CD4-positive, alpha-beta T cell treated with Interleukin-1 beta for 1 hour (primary cell): ENCODE data around the gene KMT5B.

Experiments used
- DNase-seq, 2 donors: peaks; one replicate each; pipeline ENCODE4 v3.0.0-alpha.2; 2020 to 2022

The KMT5B gene

DNA sequence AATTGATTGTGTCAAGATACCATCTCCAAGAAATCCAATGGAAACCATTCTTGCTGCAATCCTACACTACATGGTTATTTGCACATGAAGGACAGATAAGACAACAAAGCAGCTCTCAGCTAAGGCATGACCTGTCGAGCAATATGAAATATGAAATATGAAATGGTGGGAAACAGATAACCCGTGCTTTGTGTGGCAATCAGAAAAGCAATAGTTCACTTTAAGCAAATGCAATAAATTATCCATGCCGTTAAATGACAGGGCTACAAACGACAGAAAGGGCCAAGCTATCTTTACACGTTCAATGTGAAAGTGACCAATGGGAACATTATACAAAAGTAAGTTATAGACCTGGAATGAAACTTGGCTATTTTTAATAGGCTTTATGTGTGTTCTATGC lies 35.2 kb downstream of the KMT5B start:
- no peak for DNase-seq

DNA sequence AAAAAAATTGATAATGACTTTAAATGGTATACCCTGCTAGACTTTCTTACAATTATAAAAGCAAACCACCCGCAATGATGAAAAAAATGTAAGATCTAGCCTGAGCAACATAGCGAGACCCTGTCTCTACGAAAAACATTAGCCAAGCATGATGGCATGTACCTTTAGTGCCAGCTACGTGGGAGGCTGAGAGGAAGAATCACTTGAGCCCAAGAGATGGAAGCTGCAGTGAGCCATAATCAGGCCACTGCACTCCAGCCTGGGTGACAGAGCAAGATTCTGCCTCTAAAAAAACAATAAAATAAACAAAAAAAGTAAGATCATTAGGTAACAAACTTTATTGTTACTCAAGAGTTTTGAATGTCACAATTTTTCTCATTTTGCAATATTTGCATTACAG lies 39.2 kb downstream of the KMT5B start:
- DNase-seq: no peak

DNA sequence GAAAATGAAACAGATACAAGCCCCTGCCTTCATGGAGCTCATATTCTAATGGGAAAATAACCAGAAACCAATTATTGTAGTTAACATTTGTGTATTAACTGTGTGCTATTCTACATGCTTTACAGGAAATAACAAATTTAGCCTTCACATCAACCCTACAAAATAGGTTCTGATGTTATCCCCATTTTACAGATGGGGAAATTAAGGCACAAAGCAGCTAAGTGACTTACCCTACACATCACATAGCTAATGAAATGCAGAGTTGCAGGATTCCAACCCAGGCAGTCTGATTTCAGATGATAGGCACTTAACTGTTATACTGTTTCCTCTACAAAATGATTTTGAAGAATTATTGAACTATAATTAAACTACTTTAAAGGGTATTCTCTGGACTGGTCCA lies 43.7 kb downstream of the KMT5B start:
- no peak for DNase-seq

DNA sequence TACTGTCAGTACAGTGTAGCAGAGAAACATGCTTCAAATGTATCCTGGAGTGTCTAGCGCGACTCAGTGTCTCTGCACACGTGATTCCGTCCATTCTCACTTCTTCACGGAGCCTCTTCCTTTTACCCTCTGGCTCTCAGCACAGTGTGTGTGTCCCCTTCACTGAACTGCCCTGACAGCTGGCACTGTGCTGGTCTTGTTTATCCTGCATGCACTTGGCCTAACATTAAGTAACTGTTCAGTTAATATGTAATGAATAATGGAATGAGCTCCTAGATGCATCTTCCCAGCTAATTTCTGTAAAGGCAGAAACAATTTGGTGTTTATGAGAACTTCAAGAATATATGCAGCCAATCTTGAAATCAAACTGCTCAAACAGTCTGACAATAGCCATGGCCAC lies 44.4 kb downstream of the KMT5B start:
- DNase-seq: no peak

DNA sequence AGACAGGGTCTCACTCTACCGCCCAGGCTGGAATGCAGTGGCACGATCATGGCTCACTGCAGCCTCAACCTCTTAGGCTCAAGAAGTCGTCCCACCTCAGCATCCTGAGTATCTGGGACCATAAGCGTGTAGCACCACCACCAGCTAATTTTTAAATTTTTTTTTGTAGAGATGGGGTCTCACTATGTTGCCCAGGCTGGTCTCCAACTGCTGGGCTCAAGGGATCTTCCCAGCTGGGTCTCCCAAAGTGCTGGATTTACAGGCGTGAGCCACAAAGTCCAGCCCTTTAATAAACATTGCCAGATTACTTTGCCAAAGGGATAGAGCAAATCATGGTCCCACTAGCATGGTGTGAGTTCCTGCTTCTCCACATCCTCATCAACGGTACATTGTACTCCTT lies 45.6 kb downstream of the KMT5B start:
- DNase-seq: no peak

DNA sequence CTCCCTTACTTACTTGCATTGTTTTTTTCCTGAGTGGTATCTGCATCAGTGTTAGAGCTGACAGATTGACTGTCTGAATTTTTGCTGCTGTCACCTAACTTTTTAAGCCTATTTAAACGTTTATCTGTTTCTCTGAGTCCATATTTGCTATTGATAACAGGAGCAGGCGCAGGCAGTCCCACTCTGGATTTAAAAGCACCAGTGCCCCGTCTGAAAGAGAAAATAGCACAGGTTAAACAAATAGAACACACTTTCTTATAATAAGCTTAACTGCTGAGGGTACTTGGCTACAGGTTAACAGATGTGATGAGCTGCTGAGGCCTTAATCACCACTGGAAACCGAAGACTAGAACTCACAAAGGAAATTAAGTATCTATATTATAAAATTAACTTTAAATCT lies 46.1 kb downstream of the KMT5B start:
- no peak for DNase-seq

DNA sequence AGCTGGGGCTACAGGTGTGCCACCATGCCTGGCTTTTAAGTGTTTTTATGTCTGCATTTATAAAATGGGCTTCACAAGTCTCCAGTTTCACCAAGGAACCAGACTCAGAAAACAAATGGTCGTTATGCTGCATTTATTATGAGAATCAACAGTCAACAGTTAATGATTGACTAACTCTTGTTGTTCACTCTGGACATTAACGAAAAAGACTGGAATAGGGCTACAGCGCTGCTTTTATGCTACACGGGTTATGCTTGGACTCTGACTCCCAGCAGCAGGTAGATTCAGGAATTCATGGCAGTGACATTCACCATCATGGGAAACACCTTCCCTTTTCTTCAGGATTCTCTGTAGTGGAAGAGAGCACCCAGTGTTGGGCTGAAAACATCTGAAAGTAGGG lies 47.5 kb downstream of the KMT5B start:
- no peak for DNase-seq

DNA sequence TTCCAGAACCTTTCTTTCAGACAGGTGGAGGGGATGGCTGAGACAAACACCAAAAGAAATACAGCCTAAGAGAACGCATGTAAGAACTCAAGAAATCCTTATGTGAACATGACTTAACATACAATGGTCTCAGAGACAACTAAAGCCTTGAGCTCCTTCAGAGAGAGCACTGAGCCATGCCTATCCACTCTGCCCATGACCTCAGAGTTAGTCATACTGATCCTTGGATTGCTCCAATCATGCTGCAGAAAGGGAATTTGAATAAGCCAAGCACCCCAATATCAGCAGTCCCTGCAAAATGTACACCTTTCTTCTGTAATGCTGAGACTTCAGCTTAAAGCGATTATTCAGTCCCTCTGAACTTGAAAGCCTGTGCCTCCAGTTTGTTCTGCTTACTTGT lies 48.7 kb downstream of the KMT5B start:
- no peak for DNase-seq

DNA sequence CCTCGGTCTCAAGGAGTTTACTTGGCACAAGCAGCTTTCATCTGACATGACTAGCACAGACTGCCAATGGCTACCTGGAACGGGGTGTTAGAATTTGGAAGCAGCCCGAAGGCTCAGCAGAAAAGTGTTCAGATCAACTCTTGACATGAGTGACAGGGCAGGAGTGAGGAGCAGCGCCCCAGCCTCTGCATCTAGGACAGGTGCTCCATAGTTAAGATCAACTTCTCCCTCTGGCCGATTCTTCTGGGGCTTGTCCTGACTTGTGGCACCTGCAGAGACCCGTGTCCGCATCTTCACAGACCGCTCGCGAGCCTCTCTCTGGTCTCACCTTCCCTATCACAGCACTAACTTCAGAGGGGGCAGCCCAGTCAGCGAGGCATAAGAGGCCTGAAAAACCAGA lies 49.4 kb downstream of the KMT5B start:
- no peak for DNase-seq

DNA sequence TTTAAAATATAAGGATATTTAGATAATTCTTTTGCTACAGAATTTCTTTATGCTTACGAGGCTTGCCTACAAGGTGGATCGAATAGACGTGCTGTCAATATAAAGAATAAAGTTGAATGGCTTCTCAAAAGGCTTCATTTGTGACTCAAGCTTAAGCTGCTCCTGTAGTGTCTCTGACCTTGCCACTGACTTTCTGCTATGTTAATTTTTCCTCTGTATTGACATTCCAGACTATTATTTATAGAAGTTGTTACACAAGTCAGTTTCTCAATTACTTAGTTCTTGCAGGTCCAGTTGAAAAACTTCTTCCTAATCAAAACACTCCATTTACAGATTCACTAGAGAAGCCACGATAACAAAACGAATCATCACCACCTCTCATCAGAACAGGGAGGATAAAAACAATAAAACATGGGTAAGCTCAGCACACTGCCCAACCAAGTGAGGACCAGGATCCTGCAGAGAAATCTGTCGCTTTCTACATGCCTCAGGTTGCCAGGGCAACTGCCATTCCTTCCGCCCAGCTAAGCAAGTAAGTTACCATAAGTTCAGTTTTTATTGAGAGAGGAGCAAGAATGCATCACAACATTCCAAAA lies 52.9 kb downstream of the KMT5B start:
- no peak for DNase-seq

DNA sequence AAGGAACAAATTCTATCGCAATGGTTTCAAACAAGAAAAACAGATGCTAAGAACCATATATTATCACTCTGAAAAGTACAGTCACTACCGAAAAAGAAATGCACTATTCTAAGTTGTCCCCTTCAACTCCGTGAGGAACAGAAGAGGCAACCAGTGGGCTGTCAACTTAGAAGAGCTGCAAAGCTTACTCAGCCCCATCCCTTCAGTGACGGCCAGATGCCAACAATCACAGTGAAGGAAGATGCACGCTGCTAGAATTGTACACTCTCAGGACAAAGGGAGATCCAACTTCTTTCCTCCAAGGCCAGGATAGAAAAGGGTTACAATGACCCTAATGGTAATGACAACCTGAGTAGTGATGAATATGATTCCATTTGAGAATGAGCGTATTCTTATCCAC lies 53.4 kb downstream of the KMT5B start:
- no peak for DNase-seq

DNA sequence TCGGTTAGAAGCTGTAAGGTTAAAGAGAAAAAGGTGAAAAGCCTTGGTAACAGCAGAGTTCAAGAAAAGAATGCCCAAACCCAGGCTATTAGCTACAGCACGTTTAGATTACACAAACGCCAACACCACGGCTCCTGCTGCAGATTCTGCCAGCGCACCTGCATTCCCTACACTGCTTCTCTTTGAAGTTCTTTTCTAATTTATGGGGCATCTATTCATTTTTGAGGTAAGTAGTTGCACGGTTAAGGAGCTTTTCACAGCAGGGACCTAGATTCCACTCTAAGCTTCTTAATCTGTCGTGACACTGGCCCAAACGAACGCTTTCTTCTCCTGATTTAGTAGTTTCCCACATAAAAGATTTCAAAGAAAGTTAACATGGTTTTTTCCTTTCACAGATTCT lies 53.9 kb downstream of the KMT5B start:
- no peak for DNase-seq

DNA sequence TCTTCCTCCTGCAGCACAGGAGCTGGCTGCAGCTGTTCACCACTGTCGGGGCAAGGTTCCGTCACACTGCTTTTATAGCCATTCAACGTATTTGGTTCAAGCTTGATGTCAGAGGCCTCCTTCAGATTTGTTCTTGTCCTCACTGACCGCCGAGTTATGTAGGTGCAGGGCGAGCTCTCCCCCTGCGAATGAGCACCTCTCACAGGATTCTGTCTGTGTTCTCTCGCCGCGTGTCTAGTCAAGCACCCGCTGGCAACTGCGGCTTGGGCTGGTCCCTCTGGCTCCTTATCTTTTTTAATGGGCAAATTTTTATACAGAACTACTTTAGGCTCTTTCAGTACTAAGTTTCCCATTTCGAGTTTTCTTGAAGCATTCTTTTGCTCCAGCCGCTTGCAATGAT lies 54.5 kb downstream of the KMT5B start:
- DNase-seq: no peak

DNA sequence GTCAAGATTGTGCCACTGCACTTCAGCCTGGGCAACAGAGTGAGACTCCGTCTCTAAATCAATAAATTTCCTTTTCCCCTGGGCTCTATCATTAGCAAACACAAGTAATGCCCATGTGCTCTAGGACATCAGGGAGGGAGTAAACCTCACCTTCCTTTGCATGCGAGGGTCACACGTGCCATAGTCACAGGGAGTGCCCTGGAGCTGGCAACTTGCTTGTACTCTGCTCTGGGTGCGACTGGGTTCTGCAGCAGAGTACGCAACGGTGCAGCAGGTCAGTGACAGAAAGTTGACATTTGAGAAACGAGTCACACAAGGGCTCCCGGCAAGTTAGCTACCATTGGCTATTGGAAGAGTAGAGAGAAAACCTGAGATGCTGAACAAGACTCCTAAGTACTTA lies 59.4 kb downstream of the KMT5B start:
- DNase-seq: no peak

DNA sequence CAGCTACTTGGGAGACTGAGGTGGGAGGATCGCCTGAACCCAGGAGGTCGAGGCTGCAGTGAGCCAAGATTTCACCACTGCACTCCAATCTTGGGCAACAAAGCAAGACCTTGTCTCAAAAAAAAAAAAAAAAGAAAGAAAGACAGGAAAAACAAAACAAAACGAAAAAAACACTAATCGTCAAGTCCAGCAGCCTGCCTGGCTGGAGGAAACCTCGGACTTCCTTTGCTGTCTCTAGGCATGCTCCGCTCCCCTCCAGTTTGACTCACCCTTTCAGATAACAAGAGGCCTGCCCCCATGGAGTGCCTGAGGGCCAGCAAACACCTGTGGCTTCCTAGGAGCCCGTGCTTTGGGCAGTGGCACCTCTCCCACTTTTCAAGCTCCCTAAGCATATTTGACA lies 63.1 kb downstream of the KMT5B start:
- no peak for DNase-seq

DNA sequence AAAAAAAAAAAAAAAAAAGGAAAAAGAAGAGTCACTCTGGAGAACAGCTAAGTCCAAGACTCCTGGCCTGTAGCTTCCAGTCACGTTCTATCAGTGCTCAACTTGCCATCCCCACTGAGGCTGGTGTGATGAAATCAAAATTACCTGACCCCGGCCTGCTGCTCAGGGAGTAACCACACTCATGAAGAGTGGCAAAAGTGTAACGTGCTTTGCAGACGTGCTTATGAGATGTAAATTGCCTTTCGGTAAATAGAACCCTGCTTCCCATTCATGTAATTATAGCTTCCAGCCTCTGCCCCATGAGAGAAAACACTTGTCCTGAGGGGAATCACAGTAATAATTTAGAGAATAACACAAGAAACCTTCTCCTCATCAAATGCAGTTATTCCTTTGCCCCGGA lies 63.7 kb downstream of the KMT5B start:
- DNase-seq: no peak

DNA sequence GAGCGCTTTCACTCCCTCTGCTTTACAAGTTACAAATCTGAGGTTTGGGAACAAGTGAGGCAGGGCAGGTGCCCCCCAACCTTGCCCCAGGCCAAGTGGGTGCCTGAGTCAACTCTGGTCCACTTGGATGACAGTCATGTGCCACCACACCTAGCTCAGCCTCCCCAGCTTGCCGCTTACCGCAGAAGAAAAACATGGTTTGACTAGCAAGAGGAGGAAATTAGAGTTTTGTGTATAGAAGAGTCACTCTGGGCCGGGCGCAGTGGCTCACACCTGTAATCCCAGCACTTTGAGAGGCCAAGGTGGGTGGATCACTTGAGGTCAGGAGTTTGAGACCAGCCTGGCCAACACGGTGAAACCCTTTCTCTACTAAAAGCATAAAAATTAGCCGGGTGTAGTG lies 64.2 kb downstream of the KMT5B start:
- no peak for DNase-seq

DNA sequence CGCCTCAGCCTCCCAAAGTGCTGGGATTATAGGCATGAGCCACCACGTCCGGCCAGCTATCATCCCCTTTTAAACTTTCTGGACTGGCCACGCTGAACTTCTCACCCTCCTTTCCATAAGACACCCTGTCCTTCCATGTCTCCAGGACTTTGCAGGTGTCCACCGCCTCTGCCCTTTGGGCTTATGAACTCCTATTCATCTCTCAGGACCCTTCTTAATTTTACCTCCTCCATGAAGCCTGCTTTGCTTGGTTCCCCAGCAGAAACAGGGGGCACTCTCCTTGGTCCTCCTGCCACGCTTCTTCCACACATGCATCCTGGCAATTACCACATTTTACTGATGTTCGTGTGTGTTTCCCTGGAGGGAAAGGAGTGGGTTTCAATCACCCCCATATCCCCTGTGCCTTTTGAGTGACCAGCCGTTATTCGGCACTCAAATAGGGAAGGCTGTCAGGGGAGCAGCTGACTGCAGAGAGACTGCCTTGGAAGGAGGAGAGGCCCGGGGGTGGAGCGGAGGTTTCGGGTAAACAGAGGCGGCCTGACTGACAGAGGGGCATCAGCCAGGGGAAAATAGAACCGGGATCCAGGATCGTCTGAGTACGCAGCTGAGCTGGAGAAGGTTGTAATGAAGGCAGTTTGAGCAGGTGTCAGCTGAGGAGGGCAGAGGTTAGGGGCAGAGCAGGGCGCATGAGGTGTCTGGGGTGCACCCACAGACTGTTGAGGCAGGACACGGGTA lies 64.9 kb downstream of the KMT5B start:
- DNase-seq: no peak

DNA sequence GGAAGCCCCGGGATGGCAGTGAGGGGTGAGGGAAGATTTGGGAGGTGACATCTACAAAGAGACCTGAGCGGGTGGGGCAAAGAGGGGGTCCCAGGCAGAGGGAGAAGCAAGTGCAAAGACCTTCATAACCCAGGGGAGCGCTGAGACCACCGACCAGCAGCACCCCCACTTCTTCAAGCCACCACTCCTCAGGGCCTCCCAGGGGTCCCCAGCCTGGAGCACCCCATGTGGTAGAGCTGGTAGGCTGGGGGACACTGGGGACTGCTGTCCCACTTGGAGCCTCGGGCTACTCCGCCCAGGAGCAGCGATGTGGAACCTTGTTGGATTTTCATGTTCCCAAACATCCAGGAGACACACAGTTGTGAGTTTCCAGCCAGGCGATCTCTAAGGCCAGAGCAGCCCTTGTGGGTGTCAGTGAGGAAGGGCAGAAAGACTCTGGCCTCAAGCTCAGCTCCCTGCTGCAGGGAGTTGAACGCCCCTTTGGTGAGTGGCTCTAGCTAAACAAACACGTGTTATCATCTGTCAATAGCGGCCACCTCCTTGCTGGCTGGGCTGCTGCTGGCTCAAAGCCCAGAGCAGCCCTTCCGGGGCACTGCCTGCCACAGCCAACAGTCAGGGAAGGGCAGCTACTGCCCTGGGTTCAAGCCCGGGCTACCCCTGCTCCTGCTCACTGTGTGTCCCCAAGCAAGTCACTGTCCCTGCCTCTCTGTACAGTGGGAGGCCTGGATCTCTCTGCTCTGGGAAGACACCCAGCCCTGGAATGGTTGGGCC lies 66.2 kb downstream of the KMT5B start:
- no peak for DNase-seq

DNA sequence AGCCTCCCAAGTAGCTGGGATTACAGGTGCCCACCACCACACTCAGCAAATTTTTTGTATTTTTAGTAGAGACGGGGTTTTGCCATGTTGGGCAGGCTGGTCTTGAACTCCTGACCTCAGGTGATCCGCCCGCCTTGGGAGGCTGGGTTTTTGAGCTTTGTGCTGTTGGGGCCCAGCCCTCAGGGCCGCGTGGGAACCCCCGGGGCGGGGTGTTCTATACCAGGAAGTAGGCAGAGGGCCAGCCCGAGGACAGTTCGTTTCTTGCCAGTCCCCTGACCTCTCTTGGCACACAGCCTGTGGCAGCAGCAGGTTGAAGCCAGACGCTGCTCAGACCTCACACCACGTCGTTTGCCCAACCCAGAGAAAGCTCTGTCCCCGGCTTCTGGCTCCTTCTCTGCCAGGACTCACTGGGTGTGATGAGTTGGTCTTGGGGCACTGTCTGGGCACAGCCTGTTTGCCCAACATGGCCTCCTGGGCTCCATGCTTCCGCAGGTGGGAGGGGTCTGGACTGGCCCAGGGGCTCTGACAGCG lies 67.0 kb downstream of the KMT5B start:
- peak; percentile 3 to 53 for DNase-seq

DNA sequence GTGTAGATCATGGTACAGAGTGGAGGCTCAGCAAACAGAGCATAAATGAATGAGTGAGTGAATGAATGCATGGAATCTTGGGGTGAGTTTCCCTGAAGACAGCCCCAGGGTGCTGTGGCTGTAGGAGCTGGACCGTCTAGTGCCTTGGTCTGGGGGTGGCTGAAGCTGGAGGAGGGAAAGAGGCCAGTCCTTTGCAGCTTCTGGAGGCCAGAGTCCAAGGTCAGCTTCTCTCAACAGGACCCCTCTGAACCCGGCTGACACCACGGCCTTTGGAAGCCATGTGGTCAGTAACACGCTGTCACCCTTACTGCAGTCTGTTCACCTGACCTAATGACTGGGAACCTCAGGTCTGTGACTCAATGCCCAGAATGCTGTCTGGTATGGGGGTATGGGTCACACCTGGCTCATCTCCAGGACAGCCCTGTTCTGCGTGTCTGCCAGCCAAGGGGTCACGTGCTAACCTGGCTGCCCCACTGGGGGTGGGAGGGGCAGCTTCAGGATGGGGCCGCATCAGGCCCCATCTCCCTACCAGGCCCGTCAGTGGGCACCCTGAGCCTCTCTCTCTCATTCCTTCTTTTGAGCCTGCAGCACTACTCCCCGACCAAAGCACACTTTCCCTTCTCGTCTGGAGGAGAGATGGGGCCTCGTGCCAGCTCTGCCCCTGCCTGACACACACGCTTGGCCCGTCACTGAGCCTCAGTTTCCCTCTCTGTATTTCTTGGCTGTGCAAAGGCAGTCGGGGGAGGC lies 67.8 kb downstream of the KMT5B start:
- no peak for DNase-seq

DNA sequence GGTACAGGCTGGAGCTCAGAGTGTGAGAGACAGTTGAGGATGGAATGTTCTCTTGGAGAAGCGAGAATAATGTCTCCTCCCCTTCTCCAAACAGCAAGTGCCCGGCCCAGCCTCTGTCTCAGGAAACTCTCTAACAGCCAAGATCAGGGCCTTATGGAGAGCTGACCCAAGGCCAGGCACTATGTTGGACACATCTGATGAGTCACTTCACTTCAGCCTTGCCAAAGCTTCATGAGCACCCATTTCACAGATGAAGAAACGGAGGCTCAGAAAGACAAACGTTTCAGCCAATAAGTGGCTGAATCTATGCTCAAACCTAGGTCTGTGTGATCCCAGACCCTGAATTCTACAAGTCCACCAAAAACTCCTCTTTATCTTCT lies 69.8 kb downstream of the KMT5B start:
- no peak for DNase-seq
